ENCODE measurements around the gene TXNRD1. TPM values are rescaled to one million over a fixed set of nuclear protein-coding genes. Genes with fewer than 3 reads are reported as not detected.

The TXNRD1 gene
- polyA plus RNA-seq, 1 experiment: 673 TPM

GRCh38 chr12:104243971-104244370 lies 28.4 kb downstream of the TXNRD1 start:
- Histone ChIP-seq H3K27me3 (ENCODE audit: control insufficient read depth, insufficient read depth, low read length) (no peaks in the 10 kb centered on the region), H3K27ac (ENCODE audit: low read depth, low read length) (no peak overlapping the region), H3K9me3 (ENCODE audit: control insufficient read depth, insufficient read depth, low read length) (no peaks in the 10 kb centered on the region), H3K4me3 (ENCODE audit: low read depth, low read length) (no peak overlapping the region)
- ChIA-PET CTCF (no interaction called here), POLR2A (no interaction called here)
- TF ChIP-seq CTCF (IDR thresholded peaks at IDR 0.05; ENCODE audit: low read depth, low read length): no peak
- no peak for DNase-seq (ENCODE audit: low read depth, low spot score)

- TF ChIP-seq CTCF (IDR thresholded peaks at IDR 0.05; ENCODE audit: low read depth, low read length): no peak
- ChIA-PET CTCF (no interaction called here), POLR2A (no interaction called here)
- DNase-seq (ENCODE audit: low read depth, low spot score): no peak
- H3K27ac ChIP-seq (ENCODE audit: low read depth, low read length): no peak overlapping the region
- no peaks in the 10 kb centered on the region for H3K9me3 ChIP-seq (ENCODE audit: control insufficient read depth, insufficient read depth, low read length)
- no peak overlapping the region for H3K4me3 ChIP-seq (ENCODE audit: low read depth, low read length)
- no peaks in the 10 kb centered on the region for H3K27me3 ChIP-seq (ENCODE audit: control insufficient read depth, insufficient read depth, low read length)
Measured at GRCh38 chr12:104247698-104248097, 32.1 kb downstream of the TXNRD1 start.

- Histone ChIP-seq H3K4me3 (ENCODE audit: low read depth, low read length) (no peak overlapping the region), H3K27me3 (ENCODE audit: control insufficient read depth, insufficient read depth, low read length) (no peaks in the 10 kb centered on the region), H3K27ac (ENCODE audit: low read depth, low read length) (no peak overlapping the region), H3K9me3 (ENCODE audit: control insufficient read depth, insufficient read depth, low read length) (no peaks in the 10 kb centered on the region)
- POLR2A ChIA-PET: no interaction called here
- DNase-seq (ENCODE audit: low read depth, low spot score): no peak
- CTCF ChIA-PET: no interaction called here
- TF ChIP-seq CTCF (IDR thresholded peaks at IDR 0.05; ENCODE audit: low read depth, low read length): no peak
Measured at GRCh38 chr12:104248444-104248843, 32.9 kb downstream of the TXNRD1 start.

GRCh38 chr12:104249017-104249416 lies 33.4 kb downstream of the TXNRD1 start:
- Histone ChIP-seq H3K27me3 (ENCODE audit: control insufficient read depth, insufficient read depth, low read length) (no peaks in the 10 kb centered on the region), H3K9me3 (ENCODE audit: control insufficient read depth, insufficient read depth, low read length) (no peaks in the 10 kb centered on the region), H3K27ac (ENCODE audit: low read depth, low read length) (no peak overlapping the region), H3K4me3 (ENCODE audit: low read depth, low read length) (no peak overlapping the region)
- DNase-seq (ENCODE audit: low read depth, low spot score): no peak
- ChIA-PET POLR2A (no interaction called here), CTCF (no interaction called here)
- TF ChIP-seq CTCF (IDR thresholded peaks at IDR 0.05; ENCODE audit: low read depth, low read length): no peak

- POLR2A ChIA-PET: no interaction called here
- no peak overlapping the region for H3K4me3 ChIP-seq (ENCODE audit: low read depth, low read length)
Measured at GRCh38 chr12:104249898-104250297, 34.3 kb downstream of the TXNRD1 start.

More at GRCh38 chr12:104249898-104250297, 34.3 kb downstream of the TXNRD1 start:
- CTCF ChIA-PET: no interaction called here
- no peak for TF ChIP-seq CTCF (IDR thresholded peaks at IDR 0.05; ENCODE audit: low read depth, low read length)
- Histone ChIP-seq H3K27me3 (ENCODE audit: control insufficient read depth, insufficient read depth, low read length) (no peaks in the 10 kb centered on the region), H3K9me3 (ENCODE audit: control insufficient read depth, insufficient read depth, low read length) (no peaks in the 10 kb centered on the region), H3K27ac (ENCODE audit: low read depth, low read length) (no peak overlapping the region)
- DNase-seq (ENCODE audit: low read depth, low spot score): no peak
